Sciatic nerve (tissue), 2 donors: ENCODE measurements around the gene PITX3. TPM values are rescaled to one million over a fixed set of nuclear protein-coding genes. Genes with fewer than 3 reads are reported as not detected.
A peak's percentile ranks its signal among the peaks of the same experiment; 100 is the strongest.

Experiments
- ATAC-seq: fragments of 200-7000 bp; cut with Tn5 transposase; one replicate; pipeline ENCODE4 v1.9.1; 2020; ENCODE audit warnings: mild to moderate bottlenecking, moderate library complexity
- DNase-seq: peaks from one replicate; pipeline ENCODE4 v3.0.0-alpha.2; 2020; ENCODE audit warnings: low spot score
- intact Hi-C: fragments of 100-400 bp; cut with DNase I; formaldehyde crosslinking; loops from one replicate; pipeline ENCODE4 v1.14.2; 2022
- total RNA-seq: library from RNA; stranded (reverse); fragmentation: NEBNext Ultra II Directional; extraction: Animal tissue kit (Norgen Biotek cat#: 25700); gene quantifications from one replicate; pipeline ENCODE4 v1.2.1, GENCODE V29; 2021
- donor health status: DM: no; HTN: no; CAD: no.
- donor health status: DM: no; HTN: no; CAD: no.

PITX3 gene
- total RNA-seq, result not detected

DNA sequence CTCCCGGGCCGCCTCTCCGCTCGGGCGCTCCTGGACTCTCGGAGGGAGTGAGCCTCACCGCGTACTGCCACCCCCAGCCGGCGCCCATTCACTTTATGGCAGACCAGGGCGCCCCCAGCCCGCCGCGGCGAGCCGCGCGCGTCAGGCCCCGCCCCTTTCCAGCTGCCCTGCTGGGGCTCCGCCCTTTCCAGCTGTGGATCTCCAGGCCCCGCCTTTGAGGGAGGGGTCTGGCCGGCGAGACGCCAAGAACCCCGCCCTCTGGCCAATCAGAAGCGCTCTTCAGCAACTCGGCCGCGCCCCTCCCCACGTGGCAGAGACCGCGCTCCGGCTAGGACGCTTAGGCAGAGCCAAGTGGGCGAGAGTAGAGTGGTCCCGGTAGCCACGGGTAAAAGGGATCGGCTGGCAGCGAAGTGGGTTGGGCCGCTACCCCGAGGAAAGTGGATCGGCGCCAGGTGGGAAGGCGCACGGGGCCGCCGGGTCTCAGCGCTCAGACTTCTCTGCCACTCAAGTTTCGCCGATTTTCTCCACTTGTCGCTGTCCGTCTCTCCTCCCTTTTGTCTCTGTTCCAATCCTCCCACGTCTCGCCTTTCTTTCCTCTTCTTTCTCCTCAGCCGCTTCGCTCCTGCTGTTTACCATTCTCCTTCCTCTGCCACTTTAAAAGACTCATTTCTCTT is at the start of gene PITX3:
TSS of gene PITX3 (minus strand) at position 69 of the 674 bp plus-strand sequence. CDS start 9,432 bp downstream, outside the sequence.
- intact Hi-C loops, result no loop called here

DNA sequence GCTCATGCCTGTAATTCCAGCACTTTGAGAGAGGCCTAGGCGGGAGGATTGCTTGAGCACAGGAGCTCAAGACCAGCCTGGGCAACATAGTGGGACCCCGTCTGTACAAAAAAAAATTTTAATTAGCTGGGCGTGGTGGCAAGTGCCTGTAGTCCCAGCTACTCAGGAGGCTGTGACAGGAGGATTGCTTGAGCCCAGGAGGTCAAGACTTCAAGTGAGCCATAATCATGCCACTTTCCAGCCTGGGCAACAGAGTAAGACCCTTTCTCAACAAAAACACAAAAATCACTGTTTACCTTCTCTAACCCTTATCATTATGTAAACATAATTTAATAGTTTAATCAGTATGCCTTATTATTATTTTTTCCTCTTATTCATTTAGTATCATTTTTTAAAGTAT is 48.5 kb upstream of the PITX3 start:
- intact Hi-C loops, result no loop called here

More for the DNA sequence above, at the start of gene PITX3:
- DNase-seq (peak; percentile 96), ATAC-seq (peak; percentile 88)

DNA sequence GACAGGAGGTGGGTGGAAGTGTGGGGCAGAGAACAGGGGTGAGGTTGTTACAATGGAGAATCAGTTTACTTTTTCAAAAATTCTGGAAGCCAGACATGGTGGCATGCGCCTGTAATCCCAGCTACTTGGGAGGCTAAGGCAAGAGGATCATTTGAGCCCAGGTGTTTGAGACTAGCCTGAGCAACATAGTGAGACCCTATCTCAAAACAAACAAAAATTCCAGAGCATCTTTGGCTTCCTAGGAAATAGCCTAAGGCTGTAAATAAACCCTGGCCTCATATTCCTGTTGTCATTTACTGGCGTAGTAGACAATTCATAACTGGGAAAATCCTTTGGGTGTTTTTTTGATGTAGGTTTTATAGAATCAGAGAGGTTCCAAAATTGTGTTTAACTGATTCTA is 48.0 kb upstream of the PITX3 start:
- intact Hi-C loops, result no loop called here
- DNase-seq (no peak), ATAC-seq (no peak)

More for the DNA sequence above, 48.5 kb upstream of the PITX3 start:
- DNase-seq (no peak), ATAC-seq (no peak)

DNA sequence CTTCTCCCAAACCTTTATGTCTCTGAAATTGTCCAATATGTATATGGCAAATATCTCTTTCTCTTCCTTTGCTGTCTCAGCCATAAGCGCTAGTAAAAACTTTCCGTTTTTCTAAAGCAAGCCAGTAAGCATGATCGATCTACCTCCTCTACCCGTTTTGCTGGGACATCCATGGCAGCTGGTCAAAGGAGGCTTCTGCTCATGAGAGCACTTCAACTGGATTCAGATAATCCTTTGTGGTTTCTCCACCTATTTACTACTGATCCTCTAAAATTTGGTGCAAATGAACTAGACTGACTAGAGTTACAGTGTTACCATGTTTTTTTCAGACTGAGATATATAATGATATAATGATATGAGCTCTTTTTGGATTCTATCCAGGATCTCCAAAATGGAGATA is 46.7 kb upstream of the PITX3 start:
- intact Hi-C loops, result no loop called here
- DNase-seq, result no peak
- no peak for ATAC-seq

DNA sequence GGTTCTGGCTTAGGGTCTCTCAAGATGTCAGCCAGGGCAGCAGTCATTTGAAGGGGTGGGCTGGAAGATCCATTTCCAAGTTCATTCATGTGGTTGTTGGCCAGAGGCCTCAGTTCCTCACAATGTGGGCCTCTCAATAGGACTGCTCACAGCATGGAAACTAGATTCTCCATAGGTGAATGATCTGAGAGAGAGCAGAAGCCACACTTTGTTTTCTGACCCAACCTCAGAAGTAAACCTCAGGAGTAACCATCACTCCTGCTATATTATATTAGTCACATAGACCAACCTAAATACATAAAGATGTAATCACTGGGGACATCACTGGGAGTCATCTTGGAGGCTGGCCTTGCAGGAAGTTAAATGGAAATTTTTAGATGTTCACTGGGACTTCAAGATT is 46.2 kb upstream of the PITX3 start:
- DNase-seq (no peak), ATAC-seq (no peak)
- intact Hi-C loops, result no loop called here

DNA sequence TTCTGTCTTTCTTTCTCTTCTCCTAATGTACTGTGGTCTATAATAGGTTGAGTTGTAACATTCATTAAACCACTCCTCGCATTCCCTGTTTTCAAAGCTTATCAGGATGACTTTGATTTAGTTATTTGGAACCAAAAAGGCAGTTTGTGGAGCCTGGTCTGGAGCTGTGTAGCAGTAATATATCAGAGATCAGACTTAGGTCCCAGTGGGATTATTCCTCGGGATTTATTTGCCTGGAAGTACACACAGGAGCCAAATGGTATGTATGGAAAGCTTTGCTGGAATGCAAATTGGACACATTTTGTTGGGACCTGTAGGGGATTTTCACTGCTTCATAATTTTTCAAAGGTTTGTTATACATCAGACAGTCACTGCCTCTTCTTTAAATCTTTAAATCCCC is 44.9 kb upstream of the PITX3 start:
- intact Hi-C loops, result no loop called here
- DNase-seq, result no peak

DNA sequence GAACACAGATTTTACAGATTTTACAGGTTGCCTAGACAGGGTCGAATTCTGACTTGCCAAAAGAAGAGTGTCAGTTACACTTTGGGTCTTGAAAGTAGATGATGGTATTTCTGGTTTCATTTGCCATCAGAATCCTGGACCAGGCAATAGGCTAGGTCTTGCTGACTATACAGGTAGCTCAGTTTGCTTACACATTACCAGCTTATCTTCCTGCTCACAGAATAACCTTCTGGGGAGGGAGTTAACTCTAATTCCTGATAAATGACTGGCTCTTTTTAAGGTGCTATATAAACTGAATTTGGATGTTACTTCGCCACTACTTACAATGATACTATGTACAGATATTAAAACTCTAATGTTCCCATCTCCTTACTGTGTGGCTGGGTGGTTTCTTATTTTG is 43.8 kb upstream of the PITX3 start:
- no peak for DNase-seq
- intact Hi-C loops, result no loop called here
- ATAC-seq, result no peak

More for the DNA sequence above, 44.9 kb upstream of the PITX3 start:
- ATAC-seq, result no peak

DNA sequence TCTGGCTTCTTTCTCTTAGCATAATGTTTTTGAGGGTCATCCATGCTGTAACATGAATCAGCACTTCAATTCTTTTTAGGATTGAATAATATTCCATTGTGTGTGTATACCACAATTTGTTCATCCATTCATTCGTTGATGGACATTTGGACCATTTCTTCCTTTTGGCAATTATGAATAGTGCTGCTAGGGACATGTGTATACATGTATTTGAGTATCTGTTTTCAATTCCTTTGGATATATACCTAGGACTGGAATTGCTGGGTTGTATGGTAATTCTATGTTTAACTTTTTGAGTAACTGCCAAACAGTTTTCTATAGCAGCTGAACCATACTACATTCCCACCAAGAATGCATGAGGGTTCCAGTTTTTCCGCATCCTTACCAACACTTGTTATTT is 43.2 kb upstream of the PITX3 start:
- DNase-seq, result no peak
- no peak for ATAC-seq
- intact Hi-C loops, result no loop called here

DNA sequence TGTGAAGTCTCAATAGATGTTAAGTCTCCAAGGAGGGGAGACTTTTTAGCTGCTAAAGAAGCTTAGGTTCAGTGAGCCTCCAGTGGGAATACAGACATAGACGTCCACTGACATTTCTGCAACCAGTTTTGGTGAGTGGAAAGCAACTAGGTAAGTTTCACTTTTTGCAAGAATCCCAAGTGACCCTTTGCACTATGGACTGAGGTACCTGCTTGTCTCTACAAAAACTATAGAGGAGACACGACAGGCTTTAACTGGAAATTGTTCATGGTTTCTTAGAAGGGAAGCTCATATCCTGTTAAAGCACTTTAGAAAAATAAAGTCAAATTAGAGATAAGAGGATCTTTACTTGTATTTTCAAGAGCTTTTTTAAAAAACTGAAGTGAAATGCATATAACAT is 42.6 kb upstream of the PITX3 start:
- no peak for ATAC-seq
- intact Hi-C loops, result no loop called here
- no peak for DNase-seq

DNA sequence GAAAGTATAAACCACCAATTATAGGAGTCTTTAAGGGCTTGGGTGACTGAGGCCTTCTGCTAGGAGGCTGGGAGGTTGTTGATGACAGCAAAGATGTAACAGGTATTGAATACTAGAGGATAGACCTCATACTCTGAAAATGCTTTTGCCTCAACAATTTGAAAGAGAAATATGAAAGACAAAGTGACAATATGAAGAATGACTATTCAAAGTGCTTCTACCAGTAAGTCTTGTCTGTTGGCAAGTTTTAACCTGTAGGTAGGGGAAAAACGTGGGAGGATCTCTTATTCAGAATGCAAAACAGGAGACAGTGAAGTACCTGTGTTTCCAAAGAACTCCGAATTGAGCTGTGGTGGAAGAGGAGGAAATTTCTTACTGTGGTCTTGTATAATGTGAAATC is 42.2 kb upstream of the PITX3 start:
- intact Hi-C loops, result no loop called here
- ATAC-seq, result no peak

DNA sequence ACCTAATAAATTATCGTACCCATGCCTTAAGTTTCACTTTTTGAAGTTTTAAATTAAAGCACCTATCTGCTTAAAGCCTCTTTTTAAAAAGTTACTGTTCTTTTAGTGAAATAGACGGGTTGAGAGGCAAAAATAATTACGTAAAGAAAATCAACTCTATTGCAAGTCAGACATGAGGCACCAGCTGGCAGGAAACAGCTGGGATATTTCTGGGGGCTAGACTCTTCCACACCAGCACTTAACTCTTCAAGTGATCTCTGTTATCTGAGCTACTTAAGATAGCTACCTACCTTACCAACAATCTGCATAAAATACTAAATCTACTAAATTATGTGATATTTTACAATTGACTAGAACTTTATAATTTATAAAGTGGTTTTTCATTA is 39.8 kb upstream of the PITX3 start:
- ATAC-seq (no peak), DNase-seq (no peak)
- intact Hi-C loops, result no loop called here

More for the DNA sequence above, 42.2 kb upstream of the PITX3 start:
- no peak for DNase-seq

DNA sequence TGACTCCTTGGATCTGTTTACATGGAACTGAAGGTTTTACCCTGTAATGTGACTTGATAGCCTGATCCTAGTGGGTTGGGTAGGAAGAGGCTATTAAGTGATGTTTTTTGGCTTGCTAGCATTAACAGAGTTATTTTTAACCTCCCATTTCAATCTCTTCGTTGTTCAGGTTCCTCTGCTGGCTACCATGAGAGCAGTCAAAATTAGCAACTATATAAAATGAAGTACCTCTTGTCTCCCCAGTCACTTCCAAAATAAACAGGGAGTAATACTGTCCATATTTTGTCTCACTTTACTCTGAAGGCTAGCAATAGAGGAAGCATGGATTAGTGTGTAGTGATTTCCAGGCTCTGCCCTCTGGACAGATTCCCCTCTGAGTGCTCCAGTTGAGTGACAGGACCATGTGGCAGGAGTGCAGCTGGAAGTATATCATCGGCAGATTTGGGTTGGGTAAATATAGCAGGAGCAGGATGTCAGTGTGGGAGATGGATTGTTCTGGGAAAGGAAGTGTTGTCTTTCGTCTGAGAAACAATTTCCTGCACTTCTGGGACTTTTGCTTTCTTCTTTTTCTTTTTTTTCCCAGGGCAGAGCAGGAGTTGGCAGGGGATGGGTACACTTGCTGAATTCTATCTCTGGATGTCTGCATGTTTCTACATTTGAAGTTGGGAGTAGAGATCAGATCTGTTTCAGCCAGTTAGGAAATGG is 39.2 kb upstream of the PITX3 start:
- ATAC-seq (peak; percentile 55), DNase-seq (no peak)
- intact Hi-C loops, result no loop called here

DNA sequence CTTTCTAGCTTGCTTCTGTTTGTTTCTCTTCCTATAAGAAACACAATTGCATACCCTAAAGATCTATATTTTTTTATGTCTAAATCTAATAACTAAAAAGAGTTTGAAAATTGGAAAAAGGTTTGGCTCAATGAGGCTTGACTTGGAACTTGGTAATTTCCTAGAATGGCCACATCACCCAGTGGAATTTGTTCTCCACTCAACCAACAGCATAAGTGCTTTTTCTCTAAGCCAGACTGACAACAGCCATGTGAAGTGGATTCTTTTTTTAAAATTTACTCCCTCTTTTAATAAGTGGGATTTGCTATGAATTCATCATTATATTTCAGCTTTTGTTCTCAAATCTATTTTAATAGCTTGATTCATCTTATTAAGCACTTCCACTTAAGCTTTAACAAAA is 37.8 kb upstream of the PITX3 start:
- ATAC-seq (no peak), DNase-seq (no peak)
- intact Hi-C loops, result no loop called here

DNA sequence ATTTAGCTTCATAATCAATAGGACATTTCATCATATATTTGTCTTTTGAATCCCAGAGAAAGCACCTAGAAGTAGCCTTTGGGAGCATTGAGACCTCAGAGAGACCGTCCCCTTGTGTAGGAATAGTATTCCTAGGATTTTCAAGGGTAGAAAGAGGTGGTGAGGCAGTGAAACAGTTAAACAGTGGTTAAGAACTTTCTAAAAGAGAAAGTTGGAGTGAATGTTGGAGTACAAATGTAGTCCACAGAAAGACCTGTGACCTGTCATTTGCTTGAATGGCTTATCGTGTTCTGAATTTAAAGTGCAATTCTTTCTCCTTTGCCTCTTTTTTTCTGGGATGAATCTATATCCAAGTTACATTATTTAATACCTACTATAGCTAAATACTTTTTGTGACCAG is 34.0 kb upstream of the PITX3 start:
- DNase-seq (no peak), ATAC-seq (no peak)
- intact Hi-C loops, result no loop called here

DNA sequence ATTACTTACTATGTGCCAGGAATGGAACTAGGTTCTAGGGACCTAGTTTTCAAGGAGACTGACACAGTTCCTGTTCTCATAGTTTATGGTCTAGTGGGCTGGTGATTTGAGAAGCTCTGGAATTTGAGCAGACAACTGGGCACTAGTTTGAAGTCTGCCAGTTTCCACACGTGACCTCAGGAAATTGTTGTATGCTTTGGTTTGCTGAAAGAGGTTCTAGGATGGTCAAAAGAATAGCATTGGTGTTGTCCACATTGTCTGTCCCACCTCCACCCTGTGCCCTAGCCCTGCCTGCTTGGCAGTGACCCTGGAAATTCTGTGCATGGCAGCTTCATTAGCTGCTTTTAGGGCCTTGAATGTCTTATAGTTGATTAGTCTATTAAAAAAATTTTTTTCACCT is 32.8 kb upstream of the PITX3 start:
- intact Hi-C loops, result no loop called here
- no peak for ATAC-seq
- DNase-seq, result no peak

DNA sequence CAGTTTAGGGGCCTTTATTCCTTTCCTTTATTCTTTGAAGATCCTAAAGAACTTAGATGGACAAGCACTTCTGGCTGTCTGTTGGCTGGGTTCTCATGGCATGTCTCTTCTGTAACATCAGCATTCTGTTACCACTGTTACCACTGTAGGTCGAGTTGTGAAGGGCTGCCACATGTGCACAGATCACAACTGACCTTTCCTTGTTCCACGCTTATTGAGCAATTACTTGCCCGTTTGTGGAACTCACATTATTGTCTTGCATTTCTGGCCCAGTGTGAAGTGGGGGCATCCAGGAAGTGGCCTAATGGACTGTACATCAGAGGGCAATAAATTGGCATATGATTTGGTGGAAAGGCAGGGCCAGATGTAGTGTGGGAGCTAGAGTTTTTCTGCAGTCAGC is 27.7 kb upstream of the PITX3 start:
- intact Hi-C loops, result no loop called here
- ATAC-seq, result no peak
- no peak for DNase-seq

DNA sequence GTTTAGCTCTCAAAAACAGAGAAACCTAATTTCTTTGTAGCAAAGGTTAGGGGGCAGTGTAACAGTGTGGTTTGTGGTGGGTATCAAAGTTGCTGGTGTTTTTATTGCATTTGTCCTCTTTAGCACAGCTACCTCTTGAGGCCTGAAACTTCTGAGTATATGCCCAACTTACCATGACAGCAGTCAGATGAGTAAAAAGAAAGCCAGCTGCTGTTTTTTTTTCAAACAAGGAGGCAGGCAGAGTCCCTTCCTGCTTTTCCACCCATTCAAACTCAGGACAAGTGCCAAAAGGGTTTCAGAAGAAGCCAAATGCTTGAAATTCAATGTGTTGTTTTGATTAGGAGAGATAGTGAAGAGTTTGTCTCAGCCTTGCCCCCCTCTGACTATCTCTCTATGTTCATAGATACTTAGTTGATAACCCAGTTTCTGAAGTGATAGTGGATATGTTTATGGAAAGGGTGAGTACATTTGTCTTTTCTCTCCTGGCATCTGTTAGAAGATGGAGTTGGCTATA is 27.1 kb upstream of the PITX3 start:
- ATAC-seq (no peak), DNase-seq (no peak)
- intact Hi-C loops, result no loop called here

DNA sequence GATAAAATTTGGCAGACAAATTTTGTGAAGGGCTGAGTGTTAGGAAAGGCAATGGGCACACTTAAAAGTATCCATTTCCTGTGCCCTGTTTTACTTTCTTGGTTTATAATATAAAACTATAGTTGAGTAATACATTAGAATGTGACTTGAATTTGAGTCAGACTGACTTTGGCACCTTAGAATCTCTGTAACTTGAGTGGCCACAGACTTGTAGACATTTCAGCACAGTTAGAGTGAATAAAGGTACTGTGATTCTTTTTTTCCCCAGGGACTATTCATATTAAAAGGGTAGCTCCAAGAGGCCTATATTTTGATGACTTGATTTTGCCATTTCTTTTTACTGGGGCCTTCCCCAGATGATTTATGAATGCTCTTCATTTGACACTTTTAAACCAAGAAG is 26.4 kb upstream of the PITX3 start:
- DNase-seq (no peak), ATAC-seq (no peak)
- intact Hi-C loops, result no loop called here

DNA sequence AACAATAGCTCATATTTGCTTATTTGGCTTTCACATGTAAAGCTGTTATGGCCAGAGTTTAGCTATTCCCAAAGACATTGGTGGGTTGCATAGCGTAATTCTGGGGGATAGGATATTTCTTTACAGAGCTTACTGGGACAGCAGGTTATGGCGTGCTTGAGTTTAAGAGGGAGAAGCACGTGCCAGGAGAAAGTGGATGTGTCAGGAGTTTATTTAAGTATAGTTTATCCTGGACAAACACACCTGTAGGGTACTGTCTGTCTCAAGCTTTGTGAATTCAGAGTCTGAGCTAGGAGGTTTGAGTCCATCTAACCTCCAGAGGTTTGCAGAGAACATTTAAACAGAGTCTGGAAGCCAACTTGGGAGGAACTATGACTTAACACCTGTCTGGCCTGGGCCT is 25.4 kb upstream of the PITX3 start:
- no peak for DNase-seq
- intact Hi-C loops, result no loop called here
- ATAC-seq, result no peak

DNA sequence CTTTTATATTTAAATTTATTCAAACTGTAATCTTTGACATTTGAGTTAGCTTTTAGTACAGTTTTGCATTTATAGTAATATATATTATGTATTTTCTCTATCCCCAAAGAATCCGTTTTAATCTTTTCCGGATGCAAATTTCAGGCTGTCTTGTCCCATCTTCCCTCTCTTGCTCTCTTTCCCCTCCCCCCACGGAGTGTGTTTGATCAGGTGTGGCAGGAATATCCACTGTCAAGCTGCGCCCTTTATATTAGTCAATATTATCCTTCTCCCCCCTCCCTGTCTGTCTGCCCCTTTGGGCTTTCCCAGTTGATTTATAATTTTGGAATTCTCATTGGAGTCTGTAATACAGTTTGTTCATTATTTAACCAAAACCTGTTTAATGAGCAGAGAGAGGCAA is 23.1 kb upstream of the PITX3 start:
- ATAC-seq, result no peak
- intact Hi-C loops, result no loop called here
- DNase-seq, result no peak
